ENCODE data around the gene SYTL1.
A peak's percentile ranks its signal among the peaks of the same experiment; 100 is the strongest.

The SYTL1 gene

GRCh38 chr1:27400082-27400962 is 58.5 kb downstream of the SYTL1 start:
- Histone ChIP-seq H3K36me3 (ENCODE audit: control insufficient read depth in 5 of 5, insufficient read depth in 5 of 5, low read length in 5 of 5) (no peaks in the 10 kb centered on the region), H3K4me1 (ENCODE audit: control insufficient read depth in 5 of 5, insufficient read depth in 5 of 5, low read length in 5 of 5) (peaks cover 20 to 77% (median 71%) of the 10 kb centered on the region in 5 donors), H3K9me3 (ENCODE audit: control insufficient read depth in 5 of 5, low read length in 5 of 5) (no peaks in the 10 kb centered on the region), H3K4me3 (ENCODE audit: low read depth in 1 of 5, low read length in 5 of 5) (no peak overlapping the region), H3K27ac (ENCODE audit: low read depth, low read length) (no peak overlapping the region), H3K27me3 (ENCODE audit: control insufficient read depth in 5 of 5, insufficient read depth in 4 of 5, low read length in 5 of 5) (no peaks in the 10 kb centered on the region), H3K9ac (ENCODE audit: low read length in 5 of 5) (no peak overlapping the region)

DNA sequence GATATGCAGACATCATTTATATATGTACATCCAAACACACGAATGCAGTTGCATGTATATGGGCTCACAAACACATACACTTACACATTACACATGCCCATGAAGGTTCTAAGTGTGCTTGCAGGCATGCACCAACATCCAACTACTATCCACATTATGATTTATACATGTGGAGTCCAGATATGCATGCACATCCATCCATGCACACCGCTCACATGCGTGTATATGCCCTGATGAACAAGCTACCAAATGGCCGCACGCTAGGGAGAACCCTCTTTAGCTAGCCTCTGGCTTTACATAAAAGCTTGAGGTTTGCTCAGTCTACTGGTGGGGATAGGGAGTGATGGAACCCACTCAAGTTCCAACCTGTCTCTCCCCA is 59.1 kb downstream of the SYTL1 start:
- Histone ChIP-seq H3K9ac (ENCODE audit: low read length in 5 of 5) (no peak overlapping the region), H3K4me1 (ENCODE audit: control insufficient read depth in 5 of 5, insufficient read depth in 5 of 5, low read length in 5 of 5) (peaks cover 20 to 78% (median 73%) of the 10 kb centered on the region in 5 donors), H3K27ac (ENCODE audit: low read depth, low read length) (no peak overlapping the region), H3K4me3 (ENCODE audit: low read depth in 1 of 5, low read length in 5 of 5) (no peak overlapping the region), H3K36me3 (ENCODE audit: control insufficient read depth in 5 of 5, insufficient read depth in 5 of 5, low read length in 5 of 5) (peaks cover 0 to under 1% (median 0%) of the 10 kb centered on the region in 5 donors), H3K27me3 (ENCODE audit: control insufficient read depth in 5 of 5, insufficient read depth in 4 of 5, low read length in 5 of 5) (no peaks in the 10 kb centered on the region), H3K9me3 (ENCODE audit: control insufficient read depth in 5 of 5, low read length in 5 of 5) (no peaks in the 10 kb centered on the region)

GRCh38 chr1:27402349-27402754 is 60.5 kb downstream of the SYTL1 start:
- H3K9me3 ChIP-seq (ENCODE audit: control insufficient read depth in 5 of 5, low read length in 5 of 5), result no peaks in the 10 kb centered on the region
- no peak overlapping the region for H3K4me3 ChIP-seq (ENCODE audit: low read depth in 1 of 5, low read length in 5 of 5)
- H3K27me3 ChIP-seq (ENCODE audit: control insufficient read depth in 5 of 5, insufficient read depth in 4 of 5, low read length in 5 of 5), result no peaks in the 10 kb centered on the region
- peak overlapping the region in 1 of 5 donors; percentile 31 for H3K9ac ChIP-seq (ENCODE audit: low read length in 5 of 5)
- peak overlapping the region; percentile 88 for H3K27ac ChIP-seq (ENCODE audit: low read depth, low read length)
- peaks cover 24 to 80% (median 79%) of the 10 kb centered on the region in 5 donors for H3K4me1 ChIP-seq (ENCODE audit: control insufficient read depth in 5 of 5, insufficient read depth in 5 of 5, low read length in 5 of 5)
- H3K36me3 ChIP-seq (ENCODE audit: control insufficient read depth in 5 of 5, insufficient read depth in 5 of 5, low read length in 5 of 5), result peaks cover 0 to 13% (median 9%) of the 10 kb centered on the region in 5 donors

GRCh38 chr1:27403065-27403726 is 61.4 kb downstream of the SYTL1 start:
- Histone ChIP-seq H3K36me3 (ENCODE audit: control insufficient read depth in 5 of 5, insufficient read depth in 5 of 5, low read length in 5 of 5) (peaks cover 0 to 22% (median 17%) of the 10 kb centered on the region in 5 donors), H3K4me1 (ENCODE audit: control insufficient read depth in 5 of 5, insufficient read depth in 5 of 5, low read length in 5 of 5) (peaks cover 24 to 80% (median 79%) of the 10 kb centered on the region in 5 donors), H3K27ac (ENCODE audit: low read depth, low read length) (peak overlapping the region; percentile 88), H3K4me3 (ENCODE audit: low read depth in 1 of 5, low read length in 5 of 5) (peak overlapping the region in 4 of 5 donors; percentile 2 to 37 (median 16)), H3K27me3 (ENCODE audit: control insufficient read depth in 5 of 5, insufficient read depth in 4 of 5, low read length in 5 of 5) (no peaks in the 10 kb centered on the region), H3K9ac (ENCODE audit: low read length in 5 of 5) (peak overlapping the region in 4 of 5 donors; percentile 31 to 66 (median 54)), H3K9me3 (ENCODE audit: control insufficient read depth in 5 of 5, low read length in 5 of 5) (no peaks in the 10 kb centered on the region)

All from subcutaneous abdominal adipose tissue (tissue), 5 donors.